K562 (cell line): ENCODE data around the gene HSD11B2. TPM values are rescaled to one million over a fixed set of nuclear protein-coding genes. Genes with fewer than 3 reads are reported as not detected.

Source experiments
- BACH1 ChIP-seq: fragments of 200-800 bp; sonication (Bioruptor generic); IDR thresholded peaks from 2 replicates; pipeline ENCODE4 v1.6.1; 2016; ENCODE audit warnings: missing genetic modification characterization, missing compliant biosample characterization
- CTCFL ChIP-seq: IDR thresholded peaks from 2 replicates; pipeline ENCODE4 v1.6.1; 2011; ENCODE audit warnings: borderline replicate concordance, low read depth, mild to moderate bottlenecking, moderate library complexity, low read length; ENCODE audit not compliant: insufficient read depth, poor library complexity, severe bottlenecking
- ETV1 ChIP-seq: fragments of 450-650 bp; conservative IDR thresholded peaks from 2 replicates; pipeline ENCODE4 v1.6.1; 2016; ENCODE audit warnings: missing genetic modification characterization, control low read depth, low read depth, missing compliant biosample characterization
- FOS ChIP-seq: IDR thresholded peaks from 3 replicates; pipeline ENCODE4 v1.6.1; 2011; ENCODE audit not compliant: insufficient read length; ENCODE audit errors: extremely low read depth
- KDM5B ChIP-seq: fragments of 200-600 bp; sonication (generic); IDR thresholded peaks from 2 replicates; pipeline ENCODE4 v1.6.1; 2012; ENCODE audit warnings: low read depth, mild to moderate bottlenecking, moderate library complexity, low read length, control low read depth, inconsistent platforms; ENCODE audit not compliant: insufficient replicate concordance
- MIER1 ChIP-seq: fragments of 450-650 bp; IDR thresholded peaks from 2 replicates; pipeline ENCODE4 v1.6.1; 2016; ENCODE audit warnings: antibody characterized with exemption, mild to moderate bottlenecking, low read depth
- PBX2 ChIP-seq, 2 experiments: IDR thresholded peaks in 1 of 2; conservative IDR thresholded peaks in 1 of 2; 2 replicates each; pipeline ENCODE4 v1.6.1; 2016; ENCODE audit warnings: low read depth in 2 of 2, mild to moderate bottlenecking in 1 of 2, missing compliant biosample characterization in 1 of 2, missing genetic modification characterization in 1 of 2, moderate library complexity in 1 of 2
- POLR2A ChIP-seq: fragments of 450-650 bp; conservative IDR thresholded peaks from 2 replicates; pipeline ENCODE4 v1.6.1; 2016
- PURB ChIP-seq: sonication (generic); formaldehyde crosslinking; IDR thresholded peaks from 2 replicates; pipeline ENCODE4 v1.9.0; 2021; ENCODE audit warnings: low read depth, mild to moderate bottlenecking, missing genetic modification reagents
- RBBP5 ChIP-seq: fragments of 200-600 bp; sonication (generic); IDR thresholded peaks from 2 replicates; pipeline ENCODE4 v1.6.1; 2012; ENCODE audit warnings: borderline replicate concordance, mild to moderate bottlenecking, low read length, control low read depth, inconsistent platforms; ENCODE audit not compliant: insufficient read depth, poor library complexity, severe bottlenecking
- RFX1 ChIP-seq: fragments of 450-650 bp; IDR thresholded peaks from 2 replicates; pipeline ENCODE4 v1.6.1; 2016; ENCODE audit warnings: mild to moderate bottlenecking, moderate library complexity
- SIN3B ChIP-seq: fragments of 450-650 bp; IDR thresholded peaks from 2 replicates; pipeline ENCODE4 v1.6.1; 2017; ENCODE audit warnings: low read depth, mild to moderate bottlenecking, moderate library complexity
- SMARCA5 ChIP-seq: fragments of 450-650 bp; IDR thresholded peaks from 2 replicates; pipeline ENCODE4 v1.6.1; 2016
- SUPT5H ChIP-seq: fragments of 450-650 bp; IDR thresholded peaks from 2 replicates; pipeline ENCODE4 v1.6.1; 2016
- TGIF2 ChIP-seq: sonication (generic); formaldehyde crosslinking; IDR thresholded peaks from 2 replicates; pipeline ENCODE4 v1.8.1; 2022; ENCODE audit warnings: mild to moderate bottlenecking, missing genetic modification reagents, moderate library complexity
- VEZF1 ChIP-seq: fragments of 200-800 bp; sonication (Bioruptor generic); IDR thresholded peaks from 2 replicates; pipeline ENCODE4 v1.6.1; 2017; ENCODE audit warnings: missing genetic modification characterization, missing compliant biosample characterization
- ZBTB26 ChIP-seq: fragments of 450-650 bp; formaldehyde crosslinking; IDR thresholded peaks from 2 replicates; pipeline ENCODE4 v1.4.0; 2022; ENCODE audit warnings: missing genetic modification characterization
- ZFPM2 ChIP-seq: fragments of 250-450 bp; sonication (Bioruptor Pico); IDR thresholded peaks from 2 replicates; pipeline ENCODE4 v1.5.1; 2022; ENCODE audit warnings: mild to moderate bottlenecking
- ZNF12 ChIP-seq: sonication (generic); formaldehyde crosslinking; IDR thresholded peaks from 2 replicates; pipeline ENCODE4 v1.4.0; 2020; ENCODE audit warnings: mild to moderate bottlenecking, missing genetic modification reagents
- ZNF274 ChIP-seq: IDR thresholded peaks from 2 replicates; pipeline ENCODE4 v1.6.1; 2011; ENCODE audit warnings: low read depth, mild to moderate bottlenecking, low read length, moderate library complexity, borderline replicate concordance
- ZNF586 ChIP-seq: fragments of 450-650 bp; formaldehyde crosslinking; conservative IDR thresholded peaks from 2 replicates; pipeline ENCODE4 v1.4.0; 2020; ENCODE audit warnings: mild to moderate bottlenecking, moderate library complexity
- polyA plus RNA-seq, 8 experiments: library from polyadenylated mRNA; depleted of rRNA in 4 of 8; stranded (reverse) in 5 of 8; unstranded in 3 of 8; fragments of >200 nt; fragmentation: Nextera tagmentation in 2 of 8; fragmentation: Illumina TruSeq in 1 of 8; extraction: Ambion mirVana in 2 of 8; extraction: Trizol in 1 of 8; gene quantifications; 2 replicates each; pipeline versions ENCODE4 v1.2.1 to v1.2.3, GENCODE V29; 2011 to 2014; ENCODE audit warnings: inconsistent platforms in 1 of 8, missing spikeins in 1 of 8
- total RNA-seq, 7 experiments: library from RNA; depleted of rRNA in 6 of 7; stranded (reverse); fragments of >200 nt in 6 of 7; fragmentation: Illumina TruSeq in 2 of 7; extraction: Trizol in 2 of 7; gene quantifications; 2 replicates each; pipeline versions ENCODE4 v1.2.1 to v1.2.3, GENCODE V29; 2011 to 2021; ENCODE audit warnings: low replicate concordance in 1 of 7

Gene HSD11B2
- total and polyA plus RNA-seq, 9 of the 15 experiments (the other 6 are each of a cell fraction or from before 2014, with no cell fraction given) = 0.08 to 2.0 (median 0.79) TPM

GRCh38 chr16:67480833-67481560 lies 50.1 kb downstream of the HSD11B2 start, which contains the start of gene ATP6V0D1 (continued):
- no peak for TF ChIP-seq ZNF274
- TF ChIP-seq ETV1 (tag) = peak; percentile 65
- TF ChIP-seq ZFPM2 (CRISPR knock-in tag) = no peak
- 0 out of 2 replicates have a peak, but pooled peaks have one; percentile 63 for TF ChIP-seq ZNF586 (CRISPR knock-in tag)
- TF ChIP-seq KDM5B = peak; percentile 61
- peak; percentile 68 for TF ChIP-seq VEZF1 (CRISPR knock-in tag)
- peak; percentile 60 for TF ChIP-seq ZNF12 (CRISPR knock-in tag)
- no peak for TF ChIP-seq SMARCA5
- no peak for TF ChIP-seq PURB (CRISPR knock-in tag)
- TF ChIP-seq TGIF2 = peak; percentile 99; the same call in 1 of the 2 replicates
- TF ChIP-seq RFX1 = no peak
- peak; percentile 64; the same call in 1 of the 2 replicates for TF ChIP-seq ZBTB26 (CRISPR knock-in tag)
- TF ChIP-seq RBBP5 = peak; percentile 93
- TF ChIP-seq BACH1 (tag) = no peak
- TF ChIP-seq MIER1 = no peak
- TF ChIP-seq SIN3B = peak; percentile 96
- TF ChIP-seq PBX2 (CRISPR knock-in tag; IDR thresholded peaks at IDR 0.05; ENCODE audit: low read depth) = no peak
- TF ChIP-seq PBX2 (tag; conservative IDR thresholded peaks at IDR 0.05; ENCODE audit: low read depth) = no peak
- peak; percentile 96 for TF ChIP-seq FOS
- TF ChIP-seq POLR2A = peak; percentile 76
- TF ChIP-seq CTCFL = peak; percentile 95
- peak; percentile 73 for TF ChIP-seq SUPT5H
